Endothelial cell of umbilical vein (primary cell): Measurements from ENCODE around the gene LRRN3. TPM values are rescaled to one million over a fixed set of nuclear protein-coding genes. Genes with fewer than 3 reads are reported as not detected.

Source experiments
- BruUV-seq: library from RNA; stranded (reverse); fragments of 400-500 nt; replicated peaks from 2 replicates; lab custom pipeline; 2021; lab: Mats Ljungman, UMichigan
- CTCF ChIA-PET: fragments of 300-600, 350-600 bp; sonication (Branson Sonifier 250); formaldehyde crosslinking; loops from one replicate; lab custom pipeline; 2021; ENCODE audit warnings: antibody characterized with exemption, inconsistent platforms; lab: Charles Lee
- POLR2A ChIA-PET: fragments of 300-600, 350-600 bp; sonication (Branson Sonifier 250); formaldehyde crosslinking; loops from one replicate; lab custom pipeline; 2021; ENCODE audit warnings: antibody characterized with exemption, inconsistent platforms; lab: Charles Lee
- DNase-seq: peaks from one replicate; pipeline ENCODE4 v3.0.0-alpha.2; 2011; ENCODE audit warnings: low read depth, low spot score
- FAIRE-seq: peaks from 2 replicates; lab custom pipeline; 2011; peaks lifted over from hg19 to GRCh38; lab: Jason Lieb, UNC
- H2AFZ ChIP-seq: 2 replicates; pipeline ENCODE4 v1.6.0; 2012; ENCODE audit warnings: low read depth, low read length, control low read depth, inconsistent platforms
- H3K27ac ChIP-seq: 2 replicates; pipeline ENCODE4 v1.5.1; 2011; ENCODE audit warnings: low read depth, mild to moderate bottlenecking, control low read depth, low read length, moderate library complexity; ENCODE audit not compliant: insufficient read depth
- H3K27me3 ChIP-seq, 2 experiments: 2 replicates each; pipeline versions ENCODE4 v1.6.0 to v1.6.1; 2011; ENCODE audit warnings: low read length in 2 of 2, mixed read lengths in 1 of 2; ENCODE audit not compliant: control insufficient read depth in 2 of 2, insufficient read depth in 2 of 2
- H3K36me3 ChIP-seq, 2 experiments: 2 replicates in 1 of 2; 3 replicates in 1 of 2; pipeline ENCODE4 v1.5.1; 2011; ENCODE audit warnings: low read length in 2 of 2, mild to moderate bottlenecking in 1 of 2, moderate library complexity in 1 of 2; ENCODE audit not compliant: control insufficient read depth in 2 of 2, insufficient read depth in 2 of 2; ENCODE audit errors: extremely low read depth in 1 of 2
- H3K4me1 ChIP-seq: 3 replicates; pipeline ENCODE4 v1.5.1; 2011; ENCODE audit warnings: mild to moderate bottlenecking, low read length; ENCODE audit not compliant: control insufficient read depth, insufficient read depth; ENCODE audit errors: extremely low read depth
- H3K4me2 ChIP-seq: 2 replicates; pipeline ENCODE4 v1.6.1; 2011; ENCODE audit warnings: low read length, control low read depth, mixed read lengths; ENCODE audit not compliant: insufficient read depth
- H3K4me3 ChIP-seq, 3 experiments: fragments of 200-600 bp in 1 of 3; sonication (generic), shearing (Covaris generic) in 1 of 3; replicated peaks in 1 of 3; 2 replicates each; pipeline ENCODE4 v1.5.1; 2011 to 2016; ENCODE audit warnings: control low read depth in 3 of 3, low read length in 3 of 3, mild to moderate bottlenecking in 2 of 3, inconsistent platforms in 1 of 3, low read depth in 1 of 3, moderate library complexity in 1 of 3; ENCODE audit not compliant: insufficient read depth in 1 of 3
- H3K79me2 ChIP-seq: 2 replicates; pipeline ENCODE4 v1.6.0; 2012; ENCODE audit warnings: low read length, inconsistent platforms; ENCODE audit not compliant: control insufficient read depth, insufficient read depth
- H3K9ac ChIP-seq: replicated peaks from 2 replicates; pipeline ENCODE3; 2011; ENCODE audit warnings: low read length, control low read depth; ENCODE audit not compliant: insufficient read depth; ENCODE audit errors: extremely low read depth
- H3K9me1 ChIP-seq: replicated peaks from 3 replicates; pipeline ENCODE4 v1.6.0; 2011; ENCODE audit warnings: mild to moderate bottlenecking, low read length; ENCODE audit not compliant: control insufficient read depth, insufficient read depth; ENCODE audit errors: extremely low read depth
- H3K9me3 ChIP-seq: replicated peaks from 2 replicates; pipeline ENCODE4 v1.5.1; 2012; ENCODE audit warnings: low read length, inconsistent platforms; ENCODE audit not compliant: control insufficient read depth, insufficient read depth
- H4K20me1 ChIP-seq: replicated peaks from 2 replicates; pipeline ENCODE3; 2011; ENCODE audit warnings: mild to moderate bottlenecking, low read length; ENCODE audit not compliant: control insufficient read depth, insufficient read depth; ENCODE audit errors: extremely low read depth
- CTCF ChIP-seq, 2 donors: IDR thresholded peaks; 1 replicate in 1 of 2; 2 replicates in 1 of 2; pipeline ENCODE4 v1.5.1; 2011; ENCODE audit warnings: low read length in 2 of 2, mild to moderate bottlenecking in 2 of 2, moderate library complexity in 2 of 2, control low read depth in 1 of 2, inconsistent platforms in 1 of 2, low read depth in 1 of 2; ENCODE audit not compliant: insufficient read depth in 1 of 2; ENCODE audit errors: extremely low read depth in 1 of 2
- EZH2 ChIP-seq: IDR thresholded peaks from 2 replicates; pipeline ENCODE4 v1.6.1; 2012; ENCODE audit warnings: borderline replicate concordance, low read depth, mild to moderate bottlenecking, moderate library complexity, low read length, inconsistent platforms; ENCODE audit not compliant: severe bottlenecking
- FOS ChIP-seq: IDR thresholded peaks from 2 replicates; pipeline ENCODE4 v1.6.1; 2011; ENCODE audit warnings: mild to moderate bottlenecking, low read length, moderate library complexity, borderline replicate concordance; ENCODE audit not compliant: insufficient read depth
- GATA2 ChIP-seq: IDR thresholded peaks from 2 replicates; pipeline ENCODE4 v1.7.0; 2011; ENCODE audit warnings: low read depth, mild to moderate bottlenecking, moderate library complexity, mixed read lengths, low read length; ENCODE audit not compliant: insufficient read length, insufficient read depth
- JUN ChIP-seq: IDR thresholded peaks from 2 replicates; pipeline ENCODE4 v1.6.1; 2011; ENCODE audit warnings: borderline replicate concordance, low read depth; ENCODE audit not compliant: insufficient read length, insufficient read depth
- MYC ChIP-seq: IDR thresholded peaks from one replicate; pipeline ENCODE4 v1.6.1; 2011; ENCODE audit warnings: mild to moderate bottlenecking, low read depth, low read length
- POLR2A ChIP-seq: IDR thresholded peaks from 2 replicates; pipeline ENCODE4 v1.6.1; 2012; ENCODE audit warnings: low read depth, mild to moderate bottlenecking, control low read depth, low read length
- POLR2AphosphoS5 ChIP-seq: IDR thresholded peaks from 2 replicates; pipeline ENCODE4 v1.6.1; 2012; ENCODE audit warnings: low read depth, mild to moderate bottlenecking, control low read depth, low read length, moderate library complexity; ENCODE audit not compliant: insufficient read depth
- dilution Hi-C: fragments of 300-500 bp; cut with MboI; formaldehyde crosslinking; loops from one replicate; pipeline ENCODE4 v1.15.0; 2019; ENCODE audit warnings: low sequenced_read_pairs; ENCODE audit not compliant: extremely low pct_ligation_motif_present
- intact Hi-C: fragments of 100-400 bp; cut with micrococcal nuclease; formaldehyde crosslinking; loops from one replicate; pipeline ENCODE4 v1.10.0; 2022
- polyA plus RNA-seq, 4 experiments: library from polyadenylated mRNA; depleted of rRNA in 3 of 4; stranded (reverse) in 3 of 4; unstranded in 1 of 4; fragments of >200 nt; gene quantifications; 2 replicates each; pipeline versions ENCODE4 v1.2.1 to v1.2.3, GENCODE V29; 2011 to 2012; ENCODE audit warnings: missing spikeins in 1 of 4
- total RNA-seq: library from RNA; stranded (reverse); gene quantifications from 2 replicates; pipeline ENCODE4 v1.2.3, GENCODE V29; 2021
- TF ChIP-seq, protein P1 (sequence below): IDR thresholded peaks from 2 replicates; pipeline ENCODE4 v1.6.1; 2011; ENCODE audit not compliant: insufficient read depth, insufficient read length

The LRRN3 gene
- total and polyA plus RNA-seq, 2 donors (not counting 3 experiments of a cell fraction or from before 2014, with no cell fraction given): not detected

GRCh38 chr7:111112439-111112838, 21.5 kb downstream of the LRRN3 start:
- FAIRE-seq (no peak), DNase-seq (peak; percentile 37)
- dilution Hi-C loops: no loop called here
- TF ChIP-seq POLR2AphosphoS5 (no peak), EZH2 (no peak), JUN (no peak), POLR2A (no peak), MYC (no peak), FOS (no peak), GATA2 (no peak), CTCF (IDR thresholded peaks at IDR 0.05; ENCODE audit: extremely low read depth in 1 of 2, insufficient read depth in 1 of 2, low read depth in 1 of 2, low read length in 2 of 2) (no peak)
- TF ChIP-seq, protein P1, sequence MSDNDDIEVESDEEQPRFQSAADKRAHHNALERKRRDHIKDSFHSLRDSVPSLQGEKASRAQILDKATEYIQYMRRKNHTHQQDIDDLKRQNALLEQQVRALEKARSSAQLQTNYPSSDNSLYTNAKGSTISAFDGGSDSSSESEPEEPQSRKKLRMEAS: no peak
- no peaks in the 10 kb centered on the region for H3K36me3 ChIP-seq
- BruUV-seq: no TSS peak
- H3K4me3 ChIP-seq: no peak overlapping the region
- no peak overlapping the region for H3K27ac ChIP-seq
- H3K4me1 ChIP-seq: peaks cover 8% of the 10 kb centered on the region
- intact Hi-C loops: no loop called here
- ChIA-PET CTCF (interaction anchor here (1.2 to 1.3 kb wide), 2 partner anchors 14 kb away, joined by 3 to 4 read pairs; no protein-coding TSS in a partner anchor), POLR2A (no interaction called here)
- H3K9me3 ChIP-seq: no peaks in the 10 kb centered on the region
- H3K79me2 ChIP-seq: no peaks in the 10 kb centered on the region
- no peak overlapping the region for H3K9ac ChIP-seq
- no peak overlapping the region for H3K4me2 ChIP-seq
- H4K20me1 ChIP-seq: no peaks in the 10 kb centered on the region
- H3K9me1 ChIP-seq: no peaks in the 10 kb centered on the region
- no peaks in the 10 kb centered on the region for H3K27me3 ChIP-seq
- no peak overlapping the region for H2AFZ ChIP-seq
